CD14-positive monocyte (primary cell): ENCODE measurements around the gene PYHIN1. TPM values are rescaled to one million over a fixed set of nuclear protein-coding genes. Genes with fewer than 3 reads are reported as not detected.
A peak's percentile ranks its signal among the peaks of the same experiment; 100 is the strongest.

Source experiments
- DNase-seq, 3 donors: peaks; one replicate each; pipeline ENCODE4 v3.0.0-alpha.2; 2011 to 2022
- H2AFZ ChIP-seq: 2 replicates; pipeline ENCODE4 v1.6.0; 2012; ENCODE audit warnings: mild to moderate bottlenecking, low read depth, low read length, inconsistent platforms; ENCODE audit not compliant: insufficient read depth, poor library complexity, severe bottlenecking
- H3K27ac ChIP-seq, 2 donors: 1 replicate in 1 of 2; 2 replicates in 1 of 2; pipeline ENCODE4 v1.5.1; 2012 to 2013; ENCODE audit warnings: low read length in 2 of 2, control low read depth in 1 of 2, inconsistent platforms in 1 of 2, low read depth in 1 of 2, mild to moderate bottlenecking in 1 of 2
- H3K27me3 ChIP-seq, 2 donors: one replicate each; pipeline versions ENCODE4 v1.6.0 to v1.6.1; 2011 to 2013; ENCODE audit warnings: low read length in 2 of 2; ENCODE audit not compliant: control insufficient read depth in 2 of 2, insufficient read depth in 2 of 2
- H3K36me3 ChIP-seq, 2 donors: replicated peaks in 1 of 2; 1 replicate in 1 of 2; 2 replicates in 1 of 2; pipeline versions ENCODE4 v1.5.1 to v1.6.1; 2012 to 2013; ENCODE audit warnings: low read length in 2 of 2, control low read depth in 1 of 2, inconsistent platforms in 1 of 2, mild to moderate bottlenecking in 1 of 2; ENCODE audit not compliant: insufficient read depth in 2 of 2, control insufficient read depth in 1 of 2
- H3K4me1 ChIP-seq, 2 donors: 1 replicate in 1 of 2; 2 replicates in 1 of 2; pipeline versions ENCODE4 v1.5.1 to v1.6.1; 2012 to 2013; ENCODE audit warnings: low read length in 2 of 2, control low read depth in 1 of 2, inconsistent platforms in 1 of 2, mild to moderate bottlenecking in 1 of 2, moderate library complexity in 1 of 2; ENCODE audit not compliant: insufficient read depth in 2 of 2, control insufficient read depth in 1 of 2
- H3K4me2 ChIP-seq: replicated peaks from 2 replicates; pipeline ENCODE3; 2012; ENCODE audit warnings: low read length, moderate library complexity, mild to moderate bottlenecking; ENCODE audit not compliant: poor library complexity, severe bottlenecking; ENCODE audit errors: extremely low read depth
- H3K4me3 ChIP-seq, 3 experiments: fragments of 200-600 bp in 1 of 3; sonication (generic) in 1 of 3; replicated peaks in 1 of 3; 1 replicate in 2 of 3; 2 replicates in 1 of 3; pipeline ENCODE4 v1.5.1; 2011 to 2013; ENCODE audit warnings: low read length in 3 of 3, mild to moderate bottlenecking in 3 of 3, control low read depth in 2 of 3, low read depth in 2 of 3, inconsistent platforms in 1 of 3, moderate library complexity in 1 of 3
- H3K79me2 ChIP-seq: 2 replicates; pipeline ENCODE4 v1.6.0; 2012; ENCODE audit warnings: mild to moderate bottlenecking, control low read depth, inconsistent platforms, low read length, moderate library complexity; ENCODE audit not compliant: insufficient read depth
- H3K9ac ChIP-seq: 2 replicates; pipeline ENCODE4 v1.6.0; 2017; ENCODE audit warnings: low read length, mild to moderate bottlenecking; ENCODE audit not compliant: insufficient read depth, poor library complexity, severe bottlenecking
- H3K9me3 ChIP-seq, 2 donors: replicated peaks in 1 of 2; 1 replicate in 1 of 2; 2 replicates in 1 of 2; pipeline versions ENCODE4 v1.5.1 to v1.6.1; 2012 to 2013; ENCODE audit warnings: low read length in 2 of 2, control low read depth in 1 of 2; ENCODE audit not compliant: control insufficient read depth in 1 of 2, insufficient read depth in 1 of 2
- H4K20me1 ChIP-seq: 2 replicates; pipeline ENCODE4 v1.6.0; 2012; ENCODE audit warnings: mild to moderate bottlenecking, low read length, control low read depth, moderate library complexity; ENCODE audit not compliant: insufficient read depth
- H3K27ac Mint-ChIP-seq, 7 donors: one replicate each; pipeline ENCODE4 v1.8.0; 2020; ENCODE audit warnings: mild to moderate bottlenecking in 7 of 7, mixed read lengths in 7 of 7, moderate library complexity in 6 of 7, inconsistent platforms in 2 of 7
- H3K27me3 Mint-ChIP-seq, 3 donors: one replicate each; pipeline ENCODE4 v1.8.0; 2021 to 2022; ENCODE audit warnings: low read depth in 3 of 3, mild to moderate bottlenecking in 3 of 3, mixed read lengths in 3 of 3, moderate library complexity in 3 of 3, inconsistent platforms in 1 of 3
- H3K36me3 Mint-ChIP-seq, 2 donors: one replicate each; pipeline ENCODE4 v1.8.0; 2020; ENCODE audit warnings: mixed read lengths in 2 of 2, inconsistent platforms in 1 of 2, mild to moderate bottlenecking in 1 of 2
- H3K4me1 Mint-ChIP-seq: one replicate; pipeline ENCODE4 v1.8.0; 2020; ENCODE audit warnings: mild to moderate bottlenecking, mixed read lengths
- H3K4me3 Mint-ChIP-seq, 2 donors: one replicate each; pipeline ENCODE4 v1.8.0; 2020; ENCODE audit warnings: mild to moderate bottlenecking in 2 of 2, mixed read lengths in 2 of 2, moderate library complexity in 1 of 2
- H3K9me3 Mint-ChIP-seq, 7 donors: one replicate each; pipeline ENCODE4 v1.8.0; 2020 to 2022; ENCODE audit warnings: mixed read lengths in 7 of 7, mild to moderate bottlenecking in 6 of 7, moderate library complexity in 6 of 7, inconsistent platforms in 2 of 7
- CTCF ChIP-seq: fragments of 200-600 bp; IDR thresholded peaks from one replicate; pipeline ENCODE4 v1.8.0; 2022; ENCODE audit warnings: antibody characterized with exemption, mild to moderate bottlenecking
- WGBS: methylation state at CpG from one replicate; pipeline ENCODE4 v1.1.5; 2013; ENCODE audit warnings: missing lambda C conversion rate; ENCODE audit not compliant: insufficient coverage; 5-methylcytosine and 5-hydroxymethylcytosine counted together
- intact Hi-C, 2 donors: fragments of 100-400 bp; cut with micrococcal nuclease; formaldehyde crosslinking; loops; one replicate each; pipeline versions ENCODE4 v1.15.0 to v1.15.1; 2023
- polyA plus RNA-seq, 3 donors: library from polyadenylated mRNA; depleted of rRNA in 1 of 3; unstranded in 2 of 3; stranded (reverse) in 1 of 3; fragments of 300-500 nt in 2 of 3; fragments of >200 nt in 1 of 3; fragmentation: Illumina TruSeq in 2 of 3; gene quantifications; 1 replicate in 2 of 3; 2 replicates in 1 of 3; pipeline ENCODE4 v1.2.3, GENCODE V29; 2012 to 2021

PYHIN1 gene
- polyA plus RNA-seq, 3 donors: 0.15 to 0.44 TPM; not detected in 1

- no CpG with 5 or more reads among the region's 5 CpGs for WGBS
- DNase-seq: no peak
- peaks cover 0 to 5% (median 0%) of the 10 kb centered on the region in 3 donors for H3K27me3 Mint-ChIP-seq
- no peak overlapping the region for H3K27ac Mint-ChIP-seq
- Histone ChIP-seq H3K79me2 (no peaks in the 10 kb centered on the region), H3K4me1 (no peaks in the 10 kb centered on the region), H3K36me3 (no peaks in the 10 kb centered on the region), H3K4me3 (no peak overlapping the region), H2AFZ (no peak overlapping the region), H3K9ac (no peak overlapping the region), H3K27me3 (no peaks in the 10 kb centered on the region), H3K27ac (no peak overlapping the region), H4K20me1 (no peaks in the 10 kb centered on the region), H3K4me2 (no peak overlapping the region), H3K9me3 (peaks cover 0 to 7% of the 10 kb centered on the region in 2 donors)
- no peaks in the 10 kb centered on the region for H3K36me3 Mint-ChIP-seq
- intact Hi-C loops: no loop called here
- TF ChIP-seq CTCF: no peak
- H3K4me3 Mint-ChIP-seq: no peak overlapping the region
- peaks cover 3% of the 10 kb centered on the region for H3K4me1 Mint-ChIP-seq
- H3K9me3 Mint-ChIP-seq: peaks cover 5 to 19% (median 13%) of the 10 kb centered on the region in 7 donors
Observed at GRCh38 chr1:158930504-158930903, 848 bp upstream of the PYHIN1 start.

GRCh38 chr1:158932171-158932570 lies 819 bp downstream of the PYHIN1 start:
- Histone ChIP-seq H3K4me3 (no peak overlapping the region), H3K9me3 (peaks cover 0 to 7% of the 10 kb centered on the region in 2 donors), H3K79me2 (no peaks in the 10 kb centered on the region), H3K4me1 (no peaks in the 10 kb centered on the region), H3K27ac (no peak overlapping the region), H2AFZ (no peak overlapping the region), H3K27me3 (no peaks in the 10 kb centered on the region), H3K9ac (no peak overlapping the region), H3K4me2 (no peak overlapping the region), H3K36me3 (no peaks in the 10 kb centered on the region), H4K20me1 (no peaks in the 10 kb centered on the region)
- Mint-ChIP-seq H3K9me3 (peaks cover 4 to 15% (median 7%) of the 10 kb centered on the region in 7 donors), H3K27ac (no peak overlapping the region), H3K4me3 (peak overlapping the region in 1 of 2 donors; percentile 6), H3K27me3 (peaks cover 0 to 1% (median 0%) of the 10 kb centered on the region in 3 donors), H3K4me1 (peaks cover 3% of the 10 kb centered on the region), H3K36me3 (no peaks in the 10 kb centered on the region)
- TF ChIP-seq CTCF: no peak
- no peak for DNase-seq
- intact Hi-C loops: no loop called here
- 100% methylated on average over 1 of the region's 6 CpGs for WGBS
